ENCODE measurements around the gene APLF.

- TF ChIP-seq CTCF (IDR thresholded peaks at IDR 0.05; ENCODE audit: low read length) (no peak), EZH2 (optimal IDR thresholded peaks at IDR 0.05; ENCODE audit: low read depth, low read length) (no peak)
Observed at GRCh38 chr2:68605939-68606338, 138.6 kb downstream of the APLF start.

Data from MM.1S (cell line).